Adipocyte (in vitro differentiated cells): Measurements from ENCODE around the gene ZNF548.
"Not testable (repeated sequence)": the region's sequence is repeated elsewhere in the genome, so short reads cannot be mapped to it uniquely, and the experiment has no call there.

ENCODE experiments used
- DNase-seq: peaks from one replicate; pipeline ENCODE4 v3.0.0-alpha.2; 2015; ENCODE audit warnings: low read depth
- H3K27me3 ChIP-seq: replicated peaks from 2 replicates; pipeline ENCODE4 v1.7.0; 2013; ENCODE audit warnings: mild to moderate bottlenecking, low read length, moderate library complexity; ENCODE audit not compliant: control insufficient read depth, insufficient read depth
- H3K36me3 ChIP-seq: 2 replicates; pipeline ENCODE4 v1.7.0; 2013; ENCODE audit warnings: low read length, mild to moderate bottlenecking, moderate library complexity; ENCODE audit not compliant: control insufficient read depth, insufficient read depth, severe bottlenecking
- H3K4me1 ChIP-seq: 2 replicates; pipeline ENCODE4 v1.7.0; 2013; ENCODE audit warnings: mild to moderate bottlenecking, low read length, moderate library complexity; ENCODE audit not compliant: control insufficient read depth, insufficient read depth
- H3K4me3 ChIP-seq: 2 replicates; pipeline ENCODE4 v1.7.0; 2013; ENCODE audit warnings: mild to moderate bottlenecking, low read length, moderate library complexity
- H3K9ac ChIP-seq: 2 replicates; pipeline ENCODE4 v1.7.0; 2013; ENCODE audit warnings: mild to moderate bottlenecking, low read length, moderate library complexity
- H3K9me3 ChIP-seq: 2 replicates; pipeline ENCODE4 v1.7.0; 2013; ENCODE audit warnings: mild to moderate bottlenecking, low read length, moderate library complexity; ENCODE audit not compliant: control insufficient read depth

ZNF548 gene

DNA sequence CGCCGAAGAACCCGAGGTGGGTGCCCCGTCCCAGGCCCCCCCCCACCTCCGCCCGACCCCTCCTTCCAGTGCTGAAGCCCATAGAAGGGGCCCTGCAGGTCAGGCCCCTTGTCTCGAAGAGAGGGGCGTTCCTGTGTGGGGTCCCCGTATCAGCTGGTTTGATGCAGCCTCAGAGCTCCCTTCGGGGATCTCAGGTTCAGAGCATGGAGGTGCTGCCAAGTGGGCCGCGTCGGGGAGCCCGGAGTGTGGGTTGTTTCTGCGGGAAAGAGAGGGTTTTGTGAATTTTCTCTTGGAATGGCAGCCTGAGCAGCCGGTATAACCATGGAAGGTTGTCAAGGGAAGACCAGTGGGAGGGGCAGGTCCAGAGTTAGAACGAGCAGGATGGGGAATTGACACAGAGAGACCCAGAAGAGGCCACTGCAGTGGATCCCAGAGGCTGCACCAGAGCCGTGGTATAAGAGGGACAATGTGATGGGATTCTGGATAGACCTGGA lies 25.9 kb upstream of the ZNF548 start:
- Histone ChIP-seq H3K9me3 (no peaks in the 10 kb centered on the region), H3K4me3 (peak overlapping the region; percentile 80), H3K27me3 (no peaks in the 10 kb centered on the region), H3K36me3 (peaks cover 12% of the 10 kb centered on the region), H3K9ac (peak overlapping the region; percentile 83), H3K4me1 (peaks cover 19% of the 10 kb centered on the region)
- peak; percentile 52 for DNase-seq

DNA sequence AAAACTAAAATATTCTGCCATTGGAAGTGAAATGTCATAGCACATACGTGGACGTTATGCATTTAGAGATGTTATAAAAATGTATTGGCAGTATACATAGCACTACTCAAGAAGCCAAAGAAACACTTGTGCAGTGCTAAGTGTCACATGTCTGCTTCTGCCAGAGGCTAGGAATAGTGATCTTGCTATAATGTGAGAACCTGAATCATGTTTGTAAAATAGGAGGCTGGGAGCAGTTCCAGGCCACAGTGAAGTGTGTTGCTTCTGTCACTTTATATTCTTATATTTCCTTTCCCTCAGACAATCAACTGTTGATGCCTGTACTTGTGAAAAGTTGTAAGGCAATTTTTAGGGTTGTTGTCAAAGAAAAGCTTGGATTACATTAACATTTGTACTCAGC lies 22.9 kb upstream of the ZNF548 start:
- no peak overlapping the region for H3K4me3 ChIP-seq
- no peaks in the 10 kb centered on the region for H3K9me3 ChIP-seq
- H3K9ac ChIP-seq: no peak overlapping the region
- no peak for DNase-seq
- peaks cover 19% of the 10 kb centered on the region for H3K4me1 ChIP-seq
- H3K36me3 ChIP-seq: peaks cover 10% of the 10 kb centered on the region
- H3K27me3 ChIP-seq: no peaks in the 10 kb centered on the region

DNA sequence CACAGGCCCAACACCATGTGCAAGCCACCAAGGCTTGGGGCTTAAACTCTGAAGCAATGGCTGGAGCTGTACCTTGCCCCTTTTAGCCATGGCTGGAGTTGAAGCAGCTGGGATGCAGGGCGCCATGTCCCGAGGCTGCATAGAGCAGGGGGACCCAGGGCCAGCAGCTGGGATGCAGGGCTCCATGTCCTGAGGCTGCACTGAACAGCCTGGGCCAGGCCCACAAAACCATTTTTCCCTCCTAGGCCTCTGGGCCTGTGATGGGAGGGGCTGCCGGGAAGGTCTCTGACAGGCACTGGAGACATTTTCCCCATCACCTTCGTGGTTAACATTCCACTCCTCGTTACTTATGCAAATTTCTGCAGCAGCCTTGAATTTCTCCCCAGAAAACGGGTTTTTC lies 15.5 kb upstream of the ZNF548 start:
- Histone ChIP-seq H3K4me3 (no peak overlapping the region), H3K27me3 (no peaks in the 10 kb centered on the region), H3K9me3 (peaks cover 33% of the 10 kb centered on the region), H3K9ac (no peak overlapping the region), H3K36me3 (peaks cover 81% of the 10 kb centered on the region), H3K4me1 (no peaks in the 10 kb centered on the region)
- DNase-seq: no peak

DNA sequence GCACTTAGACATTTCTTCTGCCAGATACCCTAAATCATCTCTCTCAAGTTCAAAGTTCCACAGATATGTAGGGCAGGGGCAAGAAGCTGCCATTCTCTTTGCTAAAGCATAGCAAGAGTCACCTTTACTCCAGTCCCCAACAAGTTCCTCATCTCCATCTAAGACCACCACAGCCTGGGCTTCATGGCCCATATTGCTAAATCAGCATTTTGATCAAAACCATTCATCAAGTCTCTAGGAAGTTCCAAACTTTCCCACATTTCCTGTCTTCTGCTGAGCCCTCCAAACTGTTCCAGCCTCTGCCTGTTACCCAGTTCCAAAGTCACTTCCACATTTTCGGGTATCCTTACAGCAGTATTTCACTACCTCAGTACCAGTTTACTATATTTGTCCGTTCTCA lies 15.0 kb upstream of the ZNF548 start:
- H3K4me1 ChIP-seq, H3K4me3 ChIP-seq, H3K27me3 ChIP-seq, H3K9ac ChIP-seq, DNase-seq: not testable (repeated sequence)
- H3K36me3 ChIP-seq: peaks cover 81% of the 10 kb centered on the region
- H3K9me3 ChIP-seq: peaks cover 35% of the 10 kb centered on the region

DNA sequence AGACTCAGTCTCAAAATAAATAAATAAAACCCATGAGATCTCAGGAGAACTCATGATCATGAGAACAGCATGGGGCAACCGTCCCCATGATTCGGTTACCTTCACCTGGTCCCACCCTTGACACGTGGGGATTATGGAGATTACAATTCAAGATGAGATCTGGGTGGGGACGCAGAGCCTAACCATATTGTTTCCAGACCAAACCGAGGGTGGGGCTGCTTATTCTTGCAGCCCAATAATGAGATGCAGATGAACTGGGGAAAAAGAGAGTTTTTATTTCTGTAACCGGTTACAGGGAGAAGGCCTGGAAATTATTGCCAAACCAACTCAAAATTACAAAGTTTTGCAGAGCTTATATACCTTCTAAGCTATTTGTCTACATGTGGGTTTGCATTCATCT lies 13.5 kb upstream of the ZNF548 start:
- Histone ChIP-seq H3K9me3 (peaks cover 35% of the 10 kb centered on the region), H3K4me1 (no peaks in the 10 kb centered on the region), H3K27me3 (no peaks in the 10 kb centered on the region), H3K36me3 (peaks cover 79% of the 10 kb centered on the region), H3K9ac (no peak overlapping the region), H3K4me3 (no peak overlapping the region)
- no peak for DNase-seq

DNA sequence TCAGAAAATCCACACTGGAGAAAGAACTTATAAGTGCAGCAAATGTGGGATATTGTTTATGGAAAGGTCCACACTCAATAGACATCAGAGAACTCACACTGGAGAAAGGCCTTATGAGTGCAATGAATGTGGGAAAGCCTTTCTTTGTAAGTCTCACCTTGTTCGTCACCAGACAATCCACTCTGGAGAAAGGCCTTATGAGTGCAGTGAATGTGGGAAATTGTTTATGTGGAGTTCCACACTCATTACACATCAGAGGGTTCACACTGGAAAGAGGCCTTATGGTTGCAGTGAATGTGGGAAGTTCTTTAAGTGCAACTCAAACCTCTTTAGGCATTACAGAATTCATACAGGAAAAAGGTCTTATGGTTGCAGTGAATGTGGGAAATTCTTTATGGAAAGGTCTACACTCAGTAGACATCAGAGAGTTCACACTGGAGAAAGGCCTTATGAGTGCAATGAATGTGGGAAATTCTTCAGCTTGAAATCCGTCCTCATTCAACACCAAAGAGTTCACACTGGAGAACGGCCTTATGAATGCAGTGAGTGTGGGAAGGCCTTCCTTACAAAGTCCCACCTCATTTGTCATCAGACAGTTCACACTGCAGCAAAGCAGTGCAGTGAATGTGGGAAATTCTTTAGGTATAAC lies 12.0 kb upstream of the ZNF548 start:
- H3K9ac ChIP-seq: no peak overlapping the region
- DNase-seq: no peak
- H3K4me3 ChIP-seq: peak overlapping the region; percentile 45
- H3K27me3 ChIP-seq: no peaks in the 10 kb centered on the region
- H3K36me3 ChIP-seq: peaks cover 65% of the 10 kb centered on the region
- H3K9me3 ChIP-seq: peaks cover 35% of the 10 kb centered on the region
- H3K4me1 ChIP-seq: no peaks in the 10 kb centered on the region

GRCh38 chr19:57380923-57381322 lies 8.7 kb upstream of the ZNF548 start:
- no peak for DNase-seq
- Histone ChIP-seq H3K9ac (no peak overlapping the region), H3K4me3 (no peak overlapping the region), H3K36me3 (peaks cover 32% of the 10 kb centered on the region), H3K9me3 (peaks cover 34% of the 10 kb centered on the region), H3K27me3 (no peaks in the 10 kb centered on the region), H3K4me1 (no peaks in the 10 kb centered on the region)

DNA sequence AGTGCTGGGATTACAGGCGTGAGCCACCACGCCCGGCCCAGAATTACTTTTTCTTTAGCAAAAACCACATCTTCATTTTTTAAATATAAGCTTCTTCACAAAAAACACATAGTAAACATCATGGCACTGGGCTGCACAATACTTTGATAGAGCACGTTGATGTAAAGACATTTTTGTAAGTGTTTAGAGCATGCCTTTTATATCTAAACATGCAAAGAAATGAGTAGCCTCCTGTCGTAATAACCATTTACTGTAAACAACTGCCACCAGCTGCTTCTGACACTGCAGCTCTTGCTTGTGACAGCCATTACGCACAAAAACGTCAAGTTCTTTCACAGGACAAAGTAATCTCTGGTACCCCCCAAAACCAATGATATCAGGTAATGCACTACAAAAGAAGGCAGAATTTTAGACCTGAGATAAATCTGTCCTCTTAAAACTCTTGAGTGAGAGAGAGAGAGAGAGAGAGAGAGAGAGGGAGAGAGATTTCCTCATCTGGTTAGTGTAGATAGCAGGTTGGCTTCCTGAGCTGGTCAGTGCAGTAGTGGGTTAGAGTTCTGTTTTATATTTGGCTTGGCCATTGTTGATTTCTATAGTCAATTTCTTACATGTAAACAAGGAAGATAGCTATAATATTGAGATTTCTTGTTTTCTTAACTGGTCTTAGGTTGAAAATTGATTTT lies 6.7 kb upstream of the ZNF548 start:
- no peak overlapping the region for H3K4me3 ChIP-seq
- H3K27me3 ChIP-seq: no peaks in the 10 kb centered on the region
- H3K36me3 ChIP-seq: peaks cover 12% of the 10 kb centered on the region
- H3K4me1 ChIP-seq: no peaks in the 10 kb centered on the region
- H3K9ac ChIP-seq: no peak overlapping the region
- H3K9me3 ChIP-seq: peaks cover 14% of the 10 kb centered on the region
- no peak for DNase-seq

GRCh38 chr19:57389194-57389729 lies 392 bp upstream of the ZNF548 start:
- Histone ChIP-seq H3K4me3 (peak overlapping the region; percentile 98), H3K9ac (peak overlapping the region; percentile 98)

GRCh38 chr19:57395710-57396109 lies 6.1 kb downstream of the ZNF548 start:
- Histone ChIP-seq H3K36me3 (peaks cover 42% of the 10 kb centered on the region), H3K27me3 (no peaks in the 10 kb centered on the region), H3K4me3 (no peak overlapping the region), H3K9ac (no peak overlapping the region), H3K4me1 (peaks cover 7% of the 10 kb centered on the region), H3K9me3 (peaks cover 20% of the 10 kb centered on the region)
- DNase-seq: no peak

More at GRCh38 chr19:57389194-57389729, 392 bp upstream of the ZNF548 start:
- H3K36me3 ChIP-seq: no peaks in the 10 kb centered on the region
- H3K4me1 ChIP-seq: peaks cover 15% of the 10 kb centered on the region
- no peaks in the 10 kb centered on the region for H3K27me3 ChIP-seq
- no peaks in the 10 kb centered on the region for H3K9me3 ChIP-seq
- DNase-seq: no peak

GRCh38 chr19:57398868-57399267 lies 9.2 kb downstream of the ZNF548 start:
- H3K36me3 ChIP-seq: peaks cover 42% of the 10 kb centered on the region

More at GRCh38 chr19:57398868-57399267, 9.2 kb downstream of the ZNF548 start:
- Histone ChIP-seq H3K9ac (no peak overlapping the region), H3K4me3 (no peak overlapping the region), H3K4me1 (no peaks in the 10 kb centered on the region), H3K27me3 (no peaks in the 10 kb centered on the region), H3K9me3 (peaks cover 20% of the 10 kb centered on the region)
- DNase-seq: no peak
